Esophagus muscularis mucosa (tissue), 4 donors: Measurements from ENCODE around the gene WFDC1.

Experiments
- CTCF ChIP-seq, 3 experiments: fragments of 200-600 bp in 2 of 3; fragments of 450-650 bp in 1 of 3; sonication (generic) in 2 of 3; IDR thresholded peaks; one replicate each; pipeline ENCODE4 v1.5.1; 2017 to 2019; ENCODE audit warnings: antibody characterized with exemption in 3 of 3, mild to moderate bottlenecking in 2 of 3, moderate library complexity in 1 of 3
- EP300 ChIP-seq: sonication (generic); formaldehyde crosslinking; IDR thresholded peaks from one replicate; pipeline ENCODE4 v1.6.1; 2017; ENCODE audit warnings: antibody characterized with exemption
- POLR2A ChIP-seq: fragments of 450-650 bp; IDR thresholded peaks from one replicate; pipeline ENCODE4 v1.6.1; 2017; ENCODE audit warnings: antibody characterized with exemption, moderate library complexity, mild to moderate bottlenecking, low read depth
- POLR2AphosphoS5 ChIP-seq, 2 donors: sonication (generic); formaldehyde crosslinking; IDR thresholded peaks; one replicate each; pipeline ENCODE4 v1.6.1; 2017; ENCODE audit warnings: antibody characterized with exemption in 2 of 2

GRCh38 chr16:84356176-84356575 is 61.5 kb downstream of the WFDC1 start:
- no peak for TF ChIP-seq POLR2A
- no peak for TF ChIP-seq CTCF (IDR thresholded peaks at IDR 0.05)
- TF ChIP-seq POLR2AphosphoS5 (IDR thresholded peaks at IDR 0.05) = no peak
- no peak for TF ChIP-seq EP300
